GM12872 (cell line): ENCODE measurements around the gene LAMC2.

ENCODE experiments used
- CTCF ChIP-seq: IDR thresholded peaks from 3 replicates; pipeline ENCODE4 v1.5.1; 2011; ENCODE audit warnings: low read depth, mild to moderate bottlenecking, low read length, moderate library complexity; ENCODE audit not compliant: insufficient read depth

LAMC2 gene

GRCh38 chr1:183161391-183161790, 24.7 kb upstream of the LAMC2 start:
- TF ChIP-seq CTCF: no peak

- no peak for TF ChIP-seq CTCF
Observed at GRCh38 chr1:183163316-183163715, 22.7 kb upstream of the LAMC2 start.

- no peak for TF ChIP-seq CTCF
Observed at GRCh38 chr1:183164340-183164739, 21.7 kb upstream of the LAMC2 start.

- TF ChIP-seq CTCF: no peak
Observed at GRCh38 chr1:183164963-183165362, 21.1 kb upstream of the LAMC2 start.

- no peak for TF ChIP-seq CTCF
Observed at GRCh38 chr1:183165456-183165855, 20.6 kb upstream of the LAMC2 start.

GRCh38 chr1:183166454-183166853, 19.6 kb upstream of the LAMC2 start:
- TF ChIP-seq CTCF: no peak

GRCh38 chr1:183167676-183168075, 18.4 kb upstream of the LAMC2 start:
- TF ChIP-seq CTCF: no peak

- TF ChIP-seq CTCF: no peak
Observed at GRCh38 chr1:183168308-183168707, 17.8 kb upstream of the LAMC2 start.
